GM19238 (cell line): ENCODE data around the gene NHP2.
A peak's percentile ranks its signal among the peaks of the same experiment; 100 is the strongest.
"Not testable (repeated sequence)": the region's sequence is repeated elsewhere in the genome, so short reads cannot be mapped to it uniquely, and the experiment has no call there.

Experiments
- DNase-seq: peaks from one replicate; pipeline ENCODE4 v3.0.0; 2011; ENCODE audit warnings: low spot score; ENCODE audit not compliant: insufficient read length

NHP2 gene

DNA sequence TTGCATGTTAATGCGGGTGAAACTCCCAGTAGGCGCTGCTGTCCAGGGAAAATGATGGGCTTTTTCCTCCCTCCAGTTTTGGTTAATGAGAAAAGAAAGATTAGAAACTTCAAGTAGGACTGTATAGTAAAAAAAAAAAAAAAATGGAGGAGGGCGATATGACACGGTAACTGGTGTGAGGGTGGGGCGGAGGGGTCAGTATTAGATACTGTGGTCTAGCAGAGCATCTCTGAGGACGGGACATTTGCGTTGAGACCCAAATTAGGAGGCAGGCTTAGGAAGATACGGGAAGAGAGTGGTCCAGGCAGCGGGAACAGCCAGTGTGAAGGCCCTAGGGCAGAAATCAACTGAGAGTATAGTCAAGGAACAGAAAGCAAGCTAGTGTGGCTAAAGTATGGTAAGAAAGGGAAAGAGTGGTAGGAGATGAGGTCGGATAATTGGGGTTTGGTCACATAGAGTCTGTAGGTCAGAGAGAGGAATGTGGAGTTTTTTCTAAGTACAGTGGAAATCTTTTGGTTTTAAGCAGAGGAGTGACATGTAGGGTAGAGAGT, 22.2 kb downstream of the NHP2 start:
- no peak for DNase-seq

DNA sequence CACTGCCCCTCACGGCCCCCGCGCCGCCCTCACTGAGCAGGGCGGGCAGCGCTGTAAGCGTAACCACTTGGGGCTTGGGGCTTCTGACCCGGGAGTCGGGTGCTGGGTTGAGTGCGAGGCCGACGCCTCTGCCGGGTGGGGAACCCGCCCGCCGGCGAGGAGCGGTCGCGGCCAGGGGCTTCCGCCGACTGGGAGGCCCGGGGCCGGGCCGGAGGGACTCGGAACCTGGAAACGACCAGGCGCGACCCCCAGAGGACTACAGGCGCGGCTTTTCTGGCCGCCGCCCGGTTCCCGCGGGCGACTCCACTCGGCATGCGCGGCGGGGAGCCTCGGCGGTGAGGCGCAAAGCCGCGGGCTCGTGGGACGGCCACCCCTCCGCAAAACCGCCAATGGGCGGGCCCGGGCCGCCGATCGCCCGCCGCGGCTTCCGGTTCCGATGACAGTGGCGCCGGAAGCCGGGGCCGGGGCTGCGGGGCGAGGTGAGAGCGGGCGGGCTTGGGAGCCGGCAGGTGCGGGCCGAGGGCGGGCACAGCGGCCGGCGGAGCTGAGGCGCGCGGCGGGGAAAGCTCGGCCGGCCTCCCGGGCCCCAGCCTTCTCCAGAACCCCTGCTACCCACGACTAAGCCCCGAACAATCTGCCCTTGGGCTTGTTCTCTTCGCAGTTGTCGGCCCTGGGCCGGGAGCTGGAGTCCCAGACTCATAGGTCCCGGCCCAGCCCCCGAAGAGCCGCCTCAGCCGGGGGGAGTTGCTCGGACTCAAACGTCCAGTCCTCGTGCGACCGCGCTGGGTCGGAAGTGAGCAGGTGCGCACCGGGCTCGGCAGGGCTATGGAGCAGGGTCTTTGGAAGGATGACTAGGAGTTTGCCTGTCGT, 22.9 kb downstream of the NHP2 start, which contains the start of gene RMND5B:
TSS of gene RMND5B (plus strand) at position 439 of the 870 bp plus-strand sequence. CDS start 7,106 bp downstream, outside the sequence.
- DNase-seq, result peak; percentile 89

DNA sequence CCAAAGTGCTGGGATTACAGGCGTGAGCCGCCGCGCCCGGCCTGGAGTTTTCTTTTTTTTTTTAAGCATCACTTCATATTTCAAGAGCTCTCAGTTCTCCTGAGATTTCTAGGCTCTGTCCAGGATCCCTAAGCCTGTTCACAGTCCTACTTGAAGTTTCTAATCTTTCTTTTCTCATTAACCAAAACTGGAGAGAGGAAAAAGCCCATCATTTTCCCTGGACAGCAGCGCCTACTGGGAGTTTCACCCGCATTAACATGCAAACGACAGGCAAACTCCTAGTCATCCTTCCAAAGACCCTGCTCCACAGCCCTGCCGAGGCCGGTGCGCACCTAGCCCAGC, 23.5 kb downstream of the NHP2 start:
- DNase-seq, result not testable (repeated sequence)

DNA sequence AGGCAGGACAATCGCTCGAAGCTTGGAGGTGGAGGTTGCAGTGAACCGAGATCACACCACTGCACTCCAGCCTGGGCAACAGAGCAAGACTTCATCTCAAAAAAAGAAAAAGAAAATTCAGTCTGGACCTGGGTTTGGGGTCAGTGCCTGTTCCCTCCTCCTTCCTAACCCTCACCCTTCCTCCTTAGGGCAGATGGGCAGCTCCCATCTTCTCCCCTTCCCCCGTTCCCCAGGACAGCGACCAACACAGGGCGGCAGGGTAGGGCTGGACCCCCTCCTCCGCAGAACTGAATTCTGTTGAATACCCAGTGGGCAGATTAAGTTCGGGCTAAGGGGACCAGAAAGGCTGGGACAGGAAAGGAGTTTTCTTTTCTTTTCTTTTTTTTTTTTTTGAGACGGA, 24.4 kb downstream of the NHP2 start:
- DNase-seq, result no peak

DNA sequence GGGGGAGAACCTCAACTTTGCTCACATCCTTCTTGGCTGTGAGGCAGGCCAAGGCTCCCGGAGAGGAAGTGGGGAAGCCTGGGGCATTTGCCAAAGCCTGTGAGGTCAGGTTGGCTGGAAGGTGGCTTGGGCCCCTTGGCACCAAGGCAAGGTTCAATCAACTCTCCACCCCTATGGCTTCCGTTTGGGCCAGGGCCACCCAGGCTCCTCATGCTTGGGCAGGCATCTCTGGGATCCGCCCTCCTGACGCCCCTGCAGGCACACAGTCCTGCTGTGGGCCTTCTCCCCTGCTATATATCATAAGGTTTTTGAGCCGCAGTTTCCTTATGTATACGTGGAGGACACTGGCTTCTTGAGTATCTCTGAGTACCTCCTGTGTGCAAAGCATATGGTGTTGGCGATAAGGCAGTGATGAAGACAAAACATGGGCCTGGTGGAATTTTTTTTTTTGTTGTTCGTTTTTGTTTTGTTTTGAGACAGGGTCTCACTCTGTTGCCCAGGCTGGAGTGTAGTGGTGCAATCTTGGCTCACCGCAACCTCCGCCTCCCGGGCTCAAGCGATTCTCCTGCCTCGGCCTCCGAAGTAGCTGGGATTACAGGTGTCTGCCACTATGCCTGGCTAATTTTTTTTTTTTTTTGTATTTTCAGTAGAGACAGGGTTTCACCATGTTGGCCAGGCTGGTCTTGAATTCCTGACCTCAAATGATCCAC, 26.2 kb downstream of the NHP2 start:
- DNase-seq, result not testable (repeated sequence)

DNA sequence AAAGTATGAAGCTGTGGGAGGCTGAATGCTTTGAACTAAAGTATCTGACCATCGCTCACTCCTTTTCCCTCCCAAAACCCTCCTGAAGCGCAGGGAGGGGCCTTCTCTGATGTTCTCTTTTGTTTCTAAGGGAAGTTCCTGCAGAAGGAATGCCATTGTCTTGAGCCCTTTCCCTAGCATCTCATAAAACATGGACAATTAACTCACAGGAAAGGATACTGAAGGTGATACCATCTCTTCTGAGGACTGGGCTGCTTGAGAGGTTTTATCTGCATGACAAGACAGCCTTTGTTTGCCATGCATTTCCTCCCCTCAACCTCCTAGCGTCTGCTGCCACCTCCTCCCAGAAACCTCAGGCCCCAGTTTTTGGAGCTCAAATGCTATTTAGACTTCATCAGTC, 27.1 kb downstream of the NHP2 start:
- DNase-seq, result no peak

DNA sequence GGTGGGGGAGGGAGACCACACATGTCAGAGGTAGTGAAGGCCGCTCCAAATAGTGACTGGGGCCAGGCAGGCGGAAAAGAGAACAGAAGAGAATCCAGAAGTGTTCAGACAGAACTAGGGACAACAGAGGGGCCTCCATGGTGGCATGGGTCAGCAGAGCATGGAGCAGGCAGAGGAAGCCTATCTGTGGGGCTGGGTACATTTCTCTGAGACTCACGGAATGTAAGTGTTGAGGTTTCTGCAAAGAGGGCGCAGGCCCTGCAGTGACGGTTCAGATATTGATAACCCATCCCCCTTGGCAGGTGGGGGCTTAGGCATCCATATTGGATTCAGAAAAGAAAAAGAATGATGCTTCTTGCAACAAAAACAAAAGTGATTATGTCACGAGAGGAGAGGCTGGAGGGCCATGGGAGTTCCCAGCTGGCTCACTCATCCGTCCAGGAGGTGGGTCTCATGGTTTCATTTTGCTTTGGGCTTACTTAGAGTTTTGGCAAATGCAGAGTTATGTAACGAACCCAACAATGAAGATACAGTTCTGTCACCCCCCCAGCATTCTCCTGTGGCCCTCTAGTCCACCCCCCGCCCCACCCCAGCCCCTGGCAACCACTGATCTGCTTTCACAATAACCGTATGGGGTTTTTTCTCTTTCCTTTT, 28.3 kb downstream of the NHP2 start:
- DNase-seq, result no peak

DNA sequence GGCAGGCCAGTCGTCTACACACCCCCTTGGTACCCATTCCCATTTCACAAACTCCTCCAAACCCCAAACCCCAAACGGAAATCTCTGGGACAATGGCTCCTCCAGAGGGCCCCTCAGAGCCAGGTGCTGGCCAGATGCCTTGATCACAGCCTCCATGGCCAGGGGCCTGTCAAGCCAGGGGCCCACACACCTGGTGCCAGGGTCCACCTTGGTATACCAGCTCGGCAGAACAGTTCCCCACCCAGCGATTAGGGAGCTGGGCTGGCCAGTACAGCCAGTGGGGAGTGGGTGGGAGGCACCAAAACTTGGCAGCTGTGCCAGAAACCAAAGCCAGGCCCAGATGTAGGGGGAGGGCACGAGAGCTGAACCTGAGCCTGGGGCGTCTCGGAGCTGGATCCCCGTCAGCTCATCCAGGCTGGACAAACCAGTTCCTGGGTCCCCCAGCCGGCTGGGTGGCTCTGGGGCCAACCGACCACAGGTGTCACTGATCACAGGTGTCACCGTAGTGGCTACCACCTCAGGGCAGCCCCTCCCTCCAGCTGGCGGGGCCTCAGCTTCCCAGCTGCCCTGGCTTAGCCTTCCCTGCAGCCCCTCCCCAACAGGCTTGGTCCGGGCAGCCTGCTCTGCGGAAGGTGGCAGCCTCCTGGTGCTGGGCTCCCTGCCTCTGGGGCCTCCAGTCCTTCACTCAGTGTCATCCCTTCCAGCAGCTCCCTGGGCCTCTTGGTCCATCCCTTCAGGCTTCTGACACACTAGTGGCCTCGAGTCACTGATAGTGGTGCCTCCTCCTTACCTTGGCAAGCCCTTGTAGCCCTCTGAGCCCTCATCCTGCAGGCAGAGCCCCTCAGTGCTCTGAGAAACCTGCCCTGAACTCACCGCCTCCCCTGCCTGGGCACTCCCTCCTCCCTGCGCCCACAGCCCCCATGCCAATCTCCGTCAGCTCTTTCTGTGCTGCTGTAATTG, 29.4 kb downstream of the NHP2 start:
- no peak for DNase-seq

DNA sequence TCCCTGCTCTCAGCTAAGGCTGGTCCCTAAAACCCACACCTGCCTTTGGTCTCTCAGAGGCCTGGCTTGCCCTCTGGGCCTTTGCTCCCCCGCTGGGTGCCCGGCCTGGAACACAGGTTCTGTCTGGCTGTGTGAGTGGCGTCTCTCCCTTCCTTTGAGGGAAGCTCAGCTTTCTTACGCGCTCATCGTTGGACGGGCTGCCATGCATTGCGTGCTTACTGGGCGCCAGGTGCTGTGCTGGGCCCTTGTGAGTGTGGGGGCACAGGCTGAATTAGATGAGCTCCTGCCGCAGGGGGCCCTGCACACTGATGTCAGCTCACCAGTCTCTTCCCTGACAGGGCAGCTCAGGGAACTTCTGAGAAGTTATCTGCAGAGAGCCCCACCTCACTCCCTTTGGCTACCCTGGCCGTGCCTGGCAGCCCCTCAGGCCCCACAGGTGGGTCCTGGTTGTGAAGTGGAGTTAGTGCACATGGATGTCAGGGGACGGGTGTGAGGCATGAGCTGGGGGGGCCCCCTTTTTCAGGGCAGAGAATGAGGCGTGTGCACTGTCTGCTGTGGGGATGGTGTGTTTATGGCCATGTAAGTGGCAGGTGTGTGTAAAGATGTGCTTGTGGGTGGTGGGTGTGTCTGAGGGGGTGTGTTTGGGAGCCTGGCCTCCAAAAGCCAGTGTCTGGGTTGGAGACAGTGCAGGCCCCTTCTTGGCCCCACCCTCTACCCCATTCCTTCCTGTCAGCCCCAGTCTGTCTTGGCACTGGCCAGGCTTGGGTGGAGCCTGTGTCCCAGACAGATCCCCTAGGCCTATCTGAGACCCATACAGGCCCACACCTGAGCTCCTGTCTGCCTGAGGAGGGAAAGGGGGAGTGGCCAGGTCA, 30.4 kb downstream of the NHP2 start:
- DNase-seq, result no peak

DNA sequence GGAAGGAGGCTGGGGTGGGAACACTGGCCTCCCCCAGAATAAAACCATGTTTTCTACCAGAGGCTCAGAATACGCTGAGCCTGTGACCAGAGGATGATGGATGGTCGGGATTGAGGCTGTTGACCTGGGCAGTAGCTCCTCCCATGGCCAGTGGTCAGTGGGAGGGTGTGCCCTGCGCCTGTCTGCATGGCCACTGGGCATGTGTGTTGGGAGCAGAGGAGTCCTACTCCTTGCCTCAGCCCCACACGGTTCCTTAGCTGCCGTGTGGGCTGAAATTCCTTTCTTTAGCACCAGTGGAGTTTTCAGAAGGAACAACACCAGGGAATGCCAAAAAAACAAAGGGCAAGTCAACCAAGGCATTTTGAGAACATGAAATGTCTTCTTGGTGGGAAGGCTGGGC, 31.3 kb downstream of the NHP2 start:
- no peak for DNase-seq

DNA sequence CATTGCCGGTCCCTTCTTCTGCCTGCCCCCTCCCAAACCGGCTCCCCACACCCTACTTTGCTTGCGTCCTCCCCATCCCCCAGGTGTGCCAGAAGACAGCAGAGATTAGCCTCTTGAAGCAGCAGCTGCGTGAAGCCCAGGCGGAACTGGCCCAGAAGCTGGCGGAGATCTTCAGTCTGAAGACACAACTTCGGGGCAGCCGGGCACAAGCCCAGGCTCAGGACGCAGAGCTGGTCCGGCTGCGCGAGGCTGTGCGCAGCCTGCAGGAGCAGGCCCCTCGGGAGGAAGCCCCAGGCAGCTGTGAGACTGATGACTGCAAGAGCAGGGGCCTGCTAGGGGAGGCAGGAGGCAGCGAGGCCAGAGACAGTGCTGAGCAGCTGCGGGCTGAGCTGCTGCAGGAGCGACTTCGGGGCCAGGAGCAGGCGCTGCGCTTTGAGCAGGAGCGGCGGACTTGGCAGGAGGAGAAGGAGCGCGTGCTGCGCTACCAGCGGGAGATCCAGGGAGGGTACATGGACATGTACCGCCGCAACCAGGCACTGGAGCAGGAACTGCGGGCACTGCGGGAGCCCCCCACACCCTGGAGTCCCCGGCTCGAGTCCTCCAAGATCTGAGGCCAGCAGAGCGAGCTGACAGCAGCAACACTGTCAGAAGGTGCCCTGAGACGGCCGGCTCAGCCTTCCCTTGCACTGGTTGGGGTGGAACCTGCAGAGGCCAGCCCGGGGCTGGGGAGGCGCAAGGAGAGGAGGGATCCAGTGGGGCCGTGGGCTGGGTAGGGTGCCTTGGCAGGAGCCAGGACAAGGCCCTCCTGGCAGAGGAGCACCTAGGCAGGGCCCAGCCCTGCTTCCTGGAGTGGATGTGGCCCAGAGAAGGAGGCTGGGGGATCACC, 32.1 kb downstream of the NHP2 start:
- peak; percentile 40 for DNase-seq

DNA sequence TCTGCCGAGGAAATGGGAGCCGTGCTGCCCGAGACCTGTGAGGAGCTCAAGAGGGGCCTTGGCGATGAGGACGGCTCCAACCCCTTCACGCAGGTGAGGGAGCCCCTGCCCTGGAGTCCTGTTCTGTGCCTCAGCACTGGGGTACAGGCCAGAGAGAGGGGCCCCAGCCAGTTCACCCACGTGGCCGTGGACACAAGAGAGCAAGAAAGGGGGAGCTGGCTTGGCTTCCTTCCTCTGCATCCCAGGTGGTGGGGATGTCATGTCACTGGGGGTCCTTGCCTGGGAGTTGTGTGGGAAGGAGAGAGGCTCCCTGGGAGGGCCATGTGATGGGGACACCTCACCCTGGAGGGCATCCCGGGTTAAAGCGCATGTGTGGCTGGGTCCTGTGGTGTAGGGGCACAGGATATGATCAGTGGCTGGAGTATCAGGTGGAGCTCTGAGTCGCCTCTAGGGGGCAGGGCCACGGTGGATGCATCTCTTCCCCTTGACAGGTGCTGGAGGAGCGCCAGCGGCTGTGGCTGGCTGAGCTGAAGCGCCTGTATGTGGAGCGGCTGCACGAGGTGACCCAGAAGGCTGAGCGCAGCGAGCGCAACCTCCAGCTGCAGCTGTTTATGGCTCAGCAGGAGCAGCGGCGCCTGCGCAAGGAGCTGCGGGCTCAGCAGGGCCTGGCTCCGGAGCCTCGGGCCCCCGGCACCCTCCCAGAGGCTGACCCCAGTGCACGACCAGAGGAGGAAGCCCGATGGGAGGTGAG, 32.9 kb downstream of the NHP2 start:
- DNase-seq, result peak; percentile 93

DNA sequence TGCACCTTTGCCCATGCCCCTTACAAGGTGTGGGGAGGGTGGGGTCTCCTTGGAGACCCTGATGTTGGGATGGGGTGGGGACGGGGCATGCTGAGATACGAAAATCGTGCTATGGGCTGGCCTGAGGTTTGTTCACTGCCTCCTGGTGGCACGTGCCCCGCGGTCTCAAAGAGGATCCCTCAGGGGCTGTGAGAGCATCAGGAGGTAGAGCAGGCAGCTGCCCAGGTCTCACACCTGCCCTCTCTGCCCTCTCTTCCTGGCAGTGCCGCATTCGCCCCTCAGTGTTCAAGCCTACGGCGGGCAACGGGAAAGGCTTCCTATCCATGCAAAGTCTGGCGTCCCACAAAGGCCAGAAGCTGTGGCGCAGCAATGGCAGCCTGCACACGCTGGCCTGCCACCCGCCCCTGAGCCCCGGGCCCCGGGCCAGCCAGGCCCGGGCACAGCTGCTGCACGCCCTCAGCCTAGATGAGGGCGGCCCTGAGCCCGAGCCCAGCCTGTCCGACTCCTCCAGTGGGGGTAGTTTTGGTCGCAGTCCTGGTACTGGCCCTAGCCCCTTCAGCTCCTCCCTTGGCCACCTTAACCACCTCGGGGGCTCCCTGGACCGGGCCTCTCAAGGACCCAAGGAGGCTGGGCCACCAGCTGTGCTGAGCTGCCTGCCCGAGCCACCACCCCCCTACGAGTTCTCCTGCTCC, 33.6 kb downstream of the NHP2 start:
- DNase-seq, result no peak

DNA sequence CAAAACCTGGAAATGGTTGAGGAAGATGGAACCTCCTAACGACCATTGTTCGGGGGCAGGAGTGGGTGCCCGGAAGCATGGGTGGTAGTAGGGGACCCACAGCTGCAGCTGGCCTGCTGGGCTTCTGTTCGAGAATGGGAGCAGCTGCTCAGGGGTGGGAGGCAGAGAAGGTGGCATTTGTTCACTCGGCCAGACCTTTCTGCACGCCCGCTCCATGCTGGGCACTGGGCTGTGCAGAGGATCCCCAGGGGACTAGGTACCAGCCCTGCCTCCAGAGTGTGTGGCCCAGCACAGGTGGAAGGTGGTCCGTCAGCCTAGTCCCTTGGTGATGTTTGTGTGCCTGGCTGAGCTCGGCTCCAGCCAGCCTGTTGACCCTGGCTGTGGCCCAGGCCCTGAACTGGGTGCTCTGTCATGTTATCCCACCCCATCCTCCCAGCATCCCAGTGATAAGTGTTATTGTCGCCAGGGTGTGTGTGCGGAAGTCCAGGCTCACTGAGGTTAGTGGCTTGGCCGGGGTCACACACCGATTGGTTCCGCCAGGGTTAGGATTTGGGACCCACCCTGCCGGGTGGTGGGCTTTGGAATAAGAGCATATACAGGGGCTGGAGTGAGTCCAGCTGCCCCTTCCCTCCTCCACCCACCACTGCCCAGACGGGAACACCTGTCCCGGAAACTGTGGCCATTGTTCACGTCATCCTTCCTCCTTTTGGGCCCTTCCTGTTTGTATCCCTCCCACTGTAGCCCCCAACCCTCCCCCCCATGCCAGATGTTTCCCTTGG, 35.6 kb downstream of the NHP2 start:
- no peak for DNase-seq

DNA sequence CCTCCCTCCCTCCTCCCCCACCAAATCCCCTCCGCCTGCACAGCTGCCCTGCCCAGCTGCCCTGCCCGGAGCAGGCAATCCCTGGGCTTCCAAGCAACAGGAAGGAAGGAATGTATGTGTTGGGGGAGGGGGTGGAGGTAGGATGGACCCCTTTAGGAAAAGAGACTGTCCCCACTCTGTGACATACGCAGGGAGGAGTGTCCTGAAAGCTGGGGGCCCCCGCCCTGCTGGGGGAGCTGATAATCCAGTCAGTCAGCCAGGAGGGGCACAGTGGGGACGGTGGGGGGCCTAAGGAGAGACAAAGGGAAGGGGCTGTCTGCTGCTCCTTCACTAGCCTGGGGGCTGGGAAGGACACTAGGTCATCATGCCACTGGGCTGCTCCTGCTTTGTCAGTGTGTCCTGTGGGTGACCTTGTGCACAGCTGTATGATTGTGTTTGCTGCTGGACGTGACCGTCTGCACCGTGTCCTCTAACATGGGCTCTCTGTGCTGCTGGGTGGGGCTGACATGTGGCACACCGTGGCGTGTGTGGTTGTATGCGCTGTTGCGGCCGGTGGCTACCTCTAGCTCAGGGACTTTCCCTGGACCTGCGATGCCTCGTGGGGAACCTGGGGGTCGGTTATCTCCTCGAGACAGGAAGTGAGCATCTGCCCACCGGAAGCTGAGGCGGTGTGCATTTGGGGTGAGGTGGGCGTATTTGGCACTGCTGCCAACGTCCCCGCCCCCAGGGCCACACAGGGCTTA, 37.4 kb downstream of the NHP2 start:
- DNase-seq, result peak; percentile 43

DNA sequence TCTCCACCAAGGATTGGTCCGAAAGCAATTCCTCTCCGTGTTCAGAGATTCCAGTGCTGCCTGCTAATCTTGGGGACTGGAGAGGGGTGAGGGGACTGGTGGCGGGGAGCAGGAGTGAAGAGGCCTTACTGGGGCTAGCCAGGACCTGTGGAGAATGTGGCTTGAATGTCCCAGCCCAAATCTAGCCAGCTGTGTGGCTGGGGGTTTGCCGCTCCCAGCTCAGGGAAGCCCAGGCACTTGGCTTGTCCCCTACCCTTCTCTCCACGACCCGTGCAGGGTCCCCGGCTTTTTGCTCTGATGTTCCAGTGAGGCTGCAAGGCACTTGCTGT, 37.9 kb downstream of the NHP2 start:
- DNase-seq, result no peak
